Hypothalamus (tissue), 51 donors: ENCODE measurements around the gene LRP1B.
A peak's percentile ranks its signal among the peaks of the same experiment; 100 is the strongest.
"Not testable (repeated sequence)": the region's sequence is repeated elsewhere in the genome, so short reads cannot be mapped to it uniquely, and the experiment has no call there.

Experiments
- DNase-seq, 51 donors: peaks; one replicate each; lab custom pipeline; 2025; lab: John Stamatoyannopoulos, UW

LRP1B gene

DNA sequence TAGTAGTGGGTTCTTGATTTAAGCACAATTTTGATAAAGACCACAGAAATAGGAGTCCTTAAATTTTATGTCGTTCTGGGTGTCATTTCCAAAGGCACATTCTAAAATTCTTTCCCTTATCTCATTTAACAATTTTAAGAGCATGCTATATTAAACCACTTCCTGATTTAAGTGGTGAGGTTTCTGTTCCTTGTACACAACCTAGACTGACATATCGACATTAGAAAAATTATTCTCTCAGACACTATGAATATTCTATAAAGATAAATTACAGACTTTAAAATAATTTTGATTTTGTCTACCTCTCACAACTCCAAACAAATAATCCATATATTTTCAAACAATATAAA is 923.8 kb downstream of the LRP1B start:
- no peak for DNase-seq

DNA sequence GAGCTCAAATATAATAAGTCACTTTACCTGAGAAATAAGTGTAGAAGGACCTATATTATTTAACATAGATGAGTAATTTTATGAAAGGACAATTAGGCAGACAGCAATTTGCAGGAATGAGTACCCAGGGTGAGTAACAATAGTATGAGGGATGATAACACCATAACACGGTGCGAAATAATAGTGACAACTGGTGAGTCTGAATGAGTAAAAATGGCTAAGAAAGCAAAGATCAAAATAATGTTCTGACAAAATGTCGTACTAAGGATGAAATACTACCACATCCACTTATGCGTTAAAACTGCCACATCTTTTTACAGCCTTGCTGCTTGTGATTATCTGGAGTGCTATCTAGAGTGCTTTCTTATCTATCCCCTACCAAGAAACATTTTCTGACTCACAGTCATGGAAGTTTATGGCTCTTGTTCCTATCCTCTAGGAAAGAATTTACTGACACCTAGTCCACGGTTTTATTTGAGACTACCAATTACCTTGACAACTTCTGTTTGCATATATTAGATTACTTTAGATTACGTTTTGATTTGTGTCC is 929.7 kb downstream of the LRP1B start:
- DNase-seq, result no peak

DNA sequence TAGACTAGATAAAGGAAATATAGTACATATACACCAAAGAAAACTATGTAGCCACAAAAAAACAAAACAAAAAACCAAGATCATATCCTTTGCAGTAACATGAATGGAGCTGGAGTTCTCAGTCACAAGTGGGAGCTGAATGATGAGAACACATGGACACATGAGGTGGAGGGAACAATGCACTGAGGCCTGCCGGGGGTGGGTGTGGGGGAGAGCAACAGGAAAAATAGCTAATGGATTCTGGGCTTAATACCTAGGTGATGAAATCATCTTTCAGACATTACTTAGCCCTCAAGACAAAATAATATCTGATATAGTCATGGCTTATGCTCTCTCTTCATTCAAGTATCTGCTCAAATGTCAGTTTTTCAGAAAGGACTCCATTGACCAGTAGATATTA is 930.6 kb downstream of the LRP1B start:
- no peak for DNase-seq

DNA sequence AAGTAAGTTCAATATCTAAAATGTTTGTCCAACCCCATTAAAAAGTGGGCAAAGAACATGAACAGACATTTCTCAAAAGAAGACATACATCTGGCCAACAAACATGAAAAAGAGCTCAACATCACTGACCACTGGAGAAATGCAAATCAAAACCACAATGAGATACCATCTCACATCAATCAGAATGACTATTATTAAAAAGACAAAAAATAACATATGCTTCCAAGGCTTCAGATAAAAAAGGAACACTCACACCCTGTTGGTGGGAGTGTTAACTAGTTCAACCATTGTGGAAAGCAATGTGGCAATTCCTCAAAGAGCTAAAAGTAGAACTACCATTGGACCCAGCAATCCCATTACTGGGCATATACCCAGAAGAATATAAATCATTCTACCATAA is 931.1 kb downstream of the LRP1B start:
- no peak for DNase-seq

DNA sequence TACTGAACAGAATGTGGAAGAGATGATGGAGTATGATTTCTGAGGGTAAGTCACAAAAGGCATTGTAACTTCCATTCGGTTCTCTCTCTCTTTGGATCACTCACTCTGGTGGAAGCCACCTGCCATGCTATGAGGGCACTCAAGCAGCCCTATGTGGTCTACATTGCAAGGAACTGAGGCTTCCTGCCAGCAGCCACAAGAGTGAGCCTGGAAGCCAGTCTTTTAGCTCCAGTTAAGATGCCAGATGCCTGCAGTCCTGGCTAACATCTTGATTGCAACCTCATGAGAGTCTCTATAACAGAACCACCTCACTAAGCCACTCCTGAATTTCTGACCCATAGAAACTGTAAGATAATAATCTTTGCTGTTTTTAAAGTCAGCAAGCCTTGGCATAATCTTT is 935.7 kb downstream of the LRP1B start:
- DNase-seq, result no peak

DNA sequence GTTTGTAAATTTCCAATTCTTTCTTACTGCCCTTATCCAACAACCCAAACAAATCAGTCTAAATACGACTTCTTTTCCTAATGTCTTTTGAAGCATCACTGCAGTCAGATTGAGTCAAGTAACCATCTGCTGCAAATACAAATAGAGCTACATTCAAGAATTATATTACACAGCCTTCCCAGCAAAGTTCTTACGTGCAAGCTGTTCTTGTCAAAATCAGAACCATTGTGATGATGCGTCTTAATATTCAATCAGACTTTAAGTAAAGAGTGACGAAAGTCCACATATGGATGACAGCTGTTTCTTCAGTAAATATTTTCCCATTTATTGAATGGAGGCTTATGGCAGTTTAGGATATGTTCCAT is 943.8 kb downstream of the LRP1B start:
- no peak for DNase-seq

DNA sequence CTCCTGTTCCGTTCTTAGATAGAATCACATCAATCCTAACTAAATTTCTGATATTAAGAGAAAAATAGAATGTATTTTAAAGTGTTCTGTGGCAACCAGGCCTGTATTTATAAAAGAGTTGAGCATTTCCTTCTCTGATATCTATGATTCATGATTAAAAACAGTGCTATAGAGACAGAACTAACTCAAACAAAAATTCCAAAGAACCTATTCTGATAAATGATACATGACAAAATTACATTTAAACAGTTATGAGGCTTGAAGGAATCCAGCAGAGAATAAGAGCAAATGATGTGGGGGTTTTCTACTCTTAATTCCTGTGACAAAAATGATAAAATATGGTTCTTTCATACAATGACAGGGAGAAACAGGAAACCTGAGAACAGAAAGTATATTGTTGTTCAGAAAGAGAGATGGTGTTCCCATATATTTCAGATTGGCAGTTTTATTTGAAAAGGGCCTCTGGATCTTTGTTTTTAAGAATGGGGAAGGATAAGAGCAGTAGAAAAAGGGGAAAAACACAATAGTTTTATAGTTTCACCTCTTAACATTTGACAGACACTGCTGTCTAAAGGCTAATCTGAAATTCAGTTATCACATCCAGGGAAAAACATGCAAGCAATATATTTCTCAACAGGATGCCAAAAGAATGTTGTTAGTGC is 944.3 kb downstream of the LRP1B start:
- no peak for DNase-seq

DNA sequence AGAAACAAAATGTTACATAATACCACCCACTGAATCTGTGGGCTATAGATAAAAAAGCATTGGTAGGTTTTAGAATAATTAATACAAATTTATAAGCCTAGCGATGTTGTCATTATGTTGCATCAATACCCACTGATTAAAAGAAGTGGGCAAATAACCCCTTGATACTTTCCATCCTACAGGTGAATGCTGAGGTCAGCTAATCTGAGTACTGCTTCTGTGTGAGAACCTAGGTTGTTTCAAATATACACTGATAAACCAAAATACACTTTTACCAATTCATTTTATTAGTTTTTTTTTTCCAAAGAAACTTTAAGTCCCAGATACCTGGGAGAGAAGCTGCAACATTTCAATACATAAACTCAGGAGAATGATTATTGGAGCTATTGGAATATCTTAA is 948.6 kb downstream of the LRP1B start:
- DNase-seq, result no peak

DNA sequence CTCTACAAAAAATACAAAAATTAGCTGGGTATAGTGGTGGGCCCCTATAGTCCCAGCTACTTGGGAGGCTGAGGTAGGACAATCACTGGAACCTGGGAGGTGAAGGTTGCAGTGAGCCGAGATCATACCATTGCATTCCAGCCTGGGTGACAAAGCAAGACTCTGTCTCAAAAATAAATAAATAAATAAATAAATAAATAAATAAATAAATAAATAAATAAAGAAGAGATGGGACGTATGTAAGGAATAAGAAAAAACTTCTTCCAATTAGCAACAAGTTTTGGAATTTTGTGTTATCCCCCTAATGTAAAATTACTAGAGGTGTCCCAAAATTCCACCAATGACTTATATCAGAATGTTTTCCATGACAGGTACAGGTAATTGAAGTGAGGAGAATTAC is 961.7 kb downstream of the LRP1B start:
- not testable (repeated sequence) for DNase-seq

DNA sequence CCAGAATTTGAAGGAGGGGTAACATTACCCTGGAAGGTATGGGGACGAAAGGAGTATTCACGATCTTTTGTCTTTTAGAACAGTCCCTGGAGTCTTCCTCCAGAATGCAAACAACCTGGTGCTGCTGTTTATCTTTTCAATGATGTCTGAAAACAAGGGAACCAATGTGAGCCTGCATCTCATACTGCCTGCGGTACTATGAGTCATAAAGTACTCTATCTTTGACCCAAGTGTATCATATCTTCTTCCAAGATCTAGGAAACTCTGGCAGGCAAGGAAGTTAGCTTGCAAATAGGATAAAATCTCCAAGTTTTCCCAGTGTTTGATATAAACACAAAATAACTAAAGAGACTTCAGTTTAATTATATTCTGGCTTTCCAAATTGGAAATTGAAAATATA is 968.5 kb downstream of the LRP1B start:
- DNase-seq, result no peak

DNA sequence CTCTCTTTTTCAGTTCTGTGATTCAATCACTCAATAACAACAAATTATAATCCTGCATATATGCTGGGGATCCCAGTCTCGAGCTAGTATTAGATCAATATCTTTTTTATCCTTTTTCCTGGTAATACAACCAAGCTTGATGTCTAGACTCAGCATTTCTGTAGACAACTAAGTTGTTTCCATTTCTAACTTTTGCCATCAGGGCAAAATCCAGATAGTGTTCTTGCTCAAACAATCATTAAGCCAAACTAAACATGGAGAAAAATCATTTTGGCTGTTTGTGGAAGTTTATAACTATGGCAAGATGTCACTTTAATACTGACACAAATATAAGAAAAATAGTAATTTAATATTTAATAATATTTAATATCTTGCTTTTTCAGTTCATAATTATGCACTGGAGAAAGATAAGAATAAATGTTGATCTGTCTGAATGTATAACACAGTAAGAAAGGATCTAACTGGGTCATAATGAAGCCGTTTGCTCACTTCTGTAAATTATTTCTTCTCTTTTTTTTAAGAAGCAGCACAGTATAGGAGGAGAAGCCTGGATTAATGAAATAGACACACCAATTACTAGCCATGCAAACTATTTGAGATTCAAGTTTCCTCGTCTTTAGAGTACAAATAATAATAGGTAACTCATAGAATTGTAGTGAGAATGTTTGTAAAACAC is 979.1 kb downstream of the LRP1B start:
- DNase-seq, result no peak

DNA sequence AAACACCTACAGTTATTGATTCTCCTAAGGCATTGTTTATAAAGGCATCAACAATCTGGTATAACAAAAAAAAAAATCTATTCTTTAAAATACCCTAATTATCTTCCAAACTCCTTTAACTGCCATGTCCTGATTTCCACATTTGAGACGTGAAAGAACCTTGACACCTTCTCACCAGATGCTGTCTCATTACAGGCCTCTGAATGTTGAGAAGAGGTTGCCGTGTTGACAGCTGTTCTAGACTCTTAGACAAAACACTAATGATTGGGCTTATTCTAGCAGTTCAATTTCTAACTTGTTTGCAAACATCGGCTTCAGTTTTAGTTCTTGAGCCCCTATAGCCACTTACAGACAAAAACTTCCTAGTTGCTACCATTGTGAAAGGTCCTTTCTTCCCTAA is 988.8 kb downstream of the LRP1B start:
- no peak for DNase-seq

DNA sequence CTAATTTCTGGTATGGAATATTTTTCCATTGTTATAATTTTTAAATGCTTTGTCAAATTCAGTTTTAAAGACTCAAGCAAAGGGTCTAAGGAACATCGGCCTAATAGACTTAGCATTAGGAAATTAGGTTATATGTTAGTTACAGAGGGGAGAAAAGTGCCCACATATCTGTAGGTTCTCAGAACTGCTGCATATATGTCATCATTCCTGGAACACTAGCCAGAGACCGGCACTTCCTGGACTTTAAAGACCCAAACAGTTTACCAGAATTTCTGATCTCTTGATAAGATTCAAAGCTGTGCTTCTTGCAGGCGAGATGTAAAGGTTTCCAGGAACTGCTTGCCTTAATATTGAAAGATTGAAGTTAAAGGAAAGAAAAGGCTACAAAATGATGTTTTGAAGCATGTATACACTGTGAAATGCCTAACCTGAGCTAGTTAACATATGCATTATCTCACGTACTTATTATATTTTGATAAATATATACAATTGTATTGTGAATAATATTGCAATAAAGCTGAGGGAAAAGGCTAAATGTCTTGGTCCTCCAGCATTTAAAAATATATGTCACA is 993.6 kb downstream of the LRP1B start:
- no peak for DNase-seq

DNA sequence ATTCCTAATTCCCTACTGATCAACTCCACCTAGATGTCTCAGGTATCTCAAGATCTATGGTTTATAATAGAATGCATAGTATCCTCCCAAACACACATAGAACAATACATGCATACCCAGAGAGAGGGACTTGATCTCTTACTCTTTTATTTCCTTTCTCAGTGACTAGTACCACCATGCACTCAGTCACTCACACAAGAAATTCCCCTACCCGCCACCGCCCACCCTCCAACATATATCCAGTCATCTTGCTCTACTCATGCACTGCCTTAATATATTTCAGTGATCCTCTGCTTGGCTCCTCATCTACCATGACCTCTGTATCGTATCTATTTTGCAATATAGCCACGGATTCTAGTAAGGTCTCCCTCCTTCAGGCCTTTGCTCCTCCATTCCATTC is 996.9 kb downstream of the LRP1B start:
- DNase-seq, result no peak

DNA sequence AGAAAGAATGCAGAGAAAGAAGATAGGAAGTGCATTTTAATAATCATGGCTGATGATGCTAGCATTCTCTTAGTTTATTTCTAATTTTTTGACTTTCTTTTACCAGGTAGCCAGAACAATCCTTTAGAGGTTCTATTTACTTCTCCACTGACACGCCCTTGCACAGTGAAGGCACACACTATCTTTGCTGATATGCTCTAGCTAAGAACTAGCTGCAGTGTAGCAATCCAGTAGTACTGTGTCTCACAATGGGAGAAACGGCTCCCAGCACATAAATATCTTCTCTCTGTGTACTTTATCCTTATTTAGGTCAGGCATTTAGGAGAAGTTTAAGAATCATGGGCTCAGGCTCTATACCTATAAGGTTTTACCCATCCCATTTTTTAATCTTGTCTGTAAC is 1005.4 kb downstream of the LRP1B start:
- DNase-seq, result no peak

DNA sequence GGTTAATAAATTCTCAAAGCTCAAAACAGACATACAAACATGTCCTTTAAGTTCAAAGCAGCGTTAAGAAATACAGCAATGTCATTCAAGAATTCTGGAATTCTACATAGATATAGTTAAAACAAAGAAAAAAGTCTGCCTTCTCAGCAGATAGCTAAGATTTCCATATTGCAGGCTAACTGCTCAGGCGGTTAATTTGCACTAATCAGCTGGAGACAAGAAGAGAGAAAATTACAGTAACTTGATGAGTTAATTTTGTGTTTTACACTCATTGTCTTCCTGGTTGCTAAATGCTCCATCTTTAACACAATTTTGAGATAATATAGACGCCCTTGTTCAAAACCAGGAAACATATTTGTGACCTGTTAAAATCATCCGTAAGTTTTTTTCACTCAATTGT is 1012.0 kb downstream of the LRP1B start:
- no peak for DNase-seq

DNA sequence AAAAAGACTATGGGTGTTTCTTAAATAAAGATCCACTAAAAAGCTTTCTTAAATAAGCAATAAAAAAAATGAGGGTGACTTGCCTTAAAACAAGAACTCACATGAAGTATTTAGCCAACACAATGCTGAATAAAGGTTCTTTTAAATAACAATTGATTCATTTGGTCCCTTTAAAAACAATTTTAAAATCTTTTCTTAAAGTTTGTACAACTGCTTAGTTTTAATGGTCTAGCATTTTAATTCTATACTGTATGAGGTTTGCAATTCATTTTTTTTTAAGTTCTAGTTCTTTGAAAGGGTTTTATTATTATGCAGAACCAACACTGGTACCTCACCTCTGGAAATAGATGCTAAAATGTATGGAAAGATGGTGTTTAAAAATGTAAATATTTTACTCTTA is 1017.5 kb downstream of the LRP1B start:
- no peak for DNase-seq

DNA sequence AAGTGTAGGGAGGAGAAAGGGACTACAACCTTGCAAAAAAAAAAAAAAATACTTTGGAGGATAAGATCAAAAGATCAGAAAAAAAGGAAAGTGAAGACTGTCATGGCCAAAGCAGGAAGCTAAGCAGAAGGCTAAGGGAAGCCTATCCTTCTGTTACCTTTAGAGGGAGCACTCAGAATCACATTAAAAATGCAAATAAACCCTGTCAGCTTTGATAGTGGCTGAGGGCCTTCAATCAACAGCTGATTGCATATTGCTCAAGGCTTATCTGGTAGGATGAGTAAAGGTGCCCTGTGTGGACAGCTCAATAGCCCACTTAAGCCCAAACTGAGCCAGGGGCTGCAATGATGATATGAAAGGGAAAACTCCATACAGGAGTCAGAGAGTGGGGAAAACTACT is 1021.2 kb downstream of the LRP1B start:
- DNase-seq, result no peak

DNA sequence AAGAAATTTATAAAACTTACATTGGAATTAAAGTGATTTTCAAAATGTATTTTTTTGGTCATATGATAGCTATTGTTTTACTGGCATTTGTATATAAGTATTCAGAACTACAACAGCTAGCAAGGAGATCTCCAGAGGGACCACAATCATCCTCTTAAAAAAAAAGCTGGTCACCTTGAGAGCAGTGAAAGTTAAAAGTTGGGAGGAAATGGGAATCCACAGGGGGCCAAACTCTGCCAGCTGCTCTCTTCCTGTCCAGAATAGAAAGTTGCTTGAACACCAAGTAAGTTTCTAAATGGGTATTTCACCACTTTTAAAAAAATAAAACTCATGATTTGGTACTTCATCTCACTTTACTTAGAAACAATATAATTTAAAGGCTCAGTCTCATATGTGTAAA is 1025.1 kb downstream of the LRP1B start:
- no peak for DNase-seq

DNA sequence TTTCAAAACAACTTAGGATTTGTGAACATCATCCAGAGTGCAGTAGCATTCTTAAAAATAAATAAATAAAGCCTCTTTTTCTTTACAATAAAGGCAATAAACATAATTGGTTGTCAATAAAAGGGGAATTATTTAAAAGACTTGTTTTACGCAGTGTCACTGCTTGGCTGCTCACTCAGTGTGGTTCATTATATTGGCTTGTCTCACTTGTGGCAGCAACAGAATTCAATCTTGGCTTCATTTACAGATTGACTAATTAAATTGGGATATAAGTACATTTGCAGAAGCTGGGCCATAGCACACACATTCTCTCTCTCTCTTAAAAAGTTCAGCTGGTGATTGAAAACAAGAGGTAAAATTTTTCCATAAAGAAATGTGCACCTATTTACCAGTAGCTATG is 1027.6 kb downstream of the LRP1B start:
- peak in 1 of 51 donors; percentile 4 for DNase-seq

DNA sequence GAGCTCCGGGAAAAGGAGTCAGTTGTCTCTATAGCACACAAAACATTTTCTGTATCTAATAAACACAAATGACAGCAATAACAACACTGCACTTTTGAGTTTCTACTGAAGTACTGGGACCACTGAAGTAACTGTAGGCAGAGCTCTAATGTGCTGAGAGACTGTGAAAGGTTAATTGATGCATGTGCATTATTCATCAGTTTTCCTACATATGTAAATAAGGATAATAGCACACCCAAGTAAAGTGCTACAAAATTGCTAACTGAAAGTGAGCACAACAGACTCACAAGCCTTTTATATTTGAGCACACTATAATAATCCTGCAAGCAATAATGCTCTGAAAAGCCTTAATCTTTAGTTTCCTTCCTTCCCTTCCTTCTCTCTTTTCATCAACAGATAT is 1051.6 kb downstream of the LRP1B start:
- DNase-seq, result no peak

DNA sequence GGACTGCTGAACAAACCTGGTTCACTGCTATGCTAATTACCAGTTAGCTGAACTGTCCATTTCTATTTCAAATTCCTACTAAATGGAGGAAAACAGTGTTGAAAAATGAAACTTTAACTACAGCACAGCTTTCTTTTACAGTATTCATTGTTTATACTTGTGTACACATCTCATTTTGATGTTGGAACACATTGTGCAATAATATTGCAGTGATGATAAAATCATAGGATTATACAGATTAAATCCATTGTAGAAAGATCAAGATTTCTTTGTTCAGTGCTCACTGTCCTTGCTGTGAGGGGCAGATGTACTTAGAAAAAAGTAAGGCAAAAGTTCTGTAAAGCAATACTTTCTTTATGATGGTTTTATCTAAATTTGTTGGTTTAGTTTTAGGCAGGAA is 1055.1 kb downstream of the LRP1B start:
- DNase-seq, result no peak
